ENCODE results near the gene EXOC6B. TPM values are rescaled to one million over a fixed set of nuclear protein-coding genes. Genes with fewer than 3 reads are reported as not detected.

Gene EXOC6B
- total RNA-seq, 1 experiment from 2014 or later, result 33.7 TPM

DNA sequence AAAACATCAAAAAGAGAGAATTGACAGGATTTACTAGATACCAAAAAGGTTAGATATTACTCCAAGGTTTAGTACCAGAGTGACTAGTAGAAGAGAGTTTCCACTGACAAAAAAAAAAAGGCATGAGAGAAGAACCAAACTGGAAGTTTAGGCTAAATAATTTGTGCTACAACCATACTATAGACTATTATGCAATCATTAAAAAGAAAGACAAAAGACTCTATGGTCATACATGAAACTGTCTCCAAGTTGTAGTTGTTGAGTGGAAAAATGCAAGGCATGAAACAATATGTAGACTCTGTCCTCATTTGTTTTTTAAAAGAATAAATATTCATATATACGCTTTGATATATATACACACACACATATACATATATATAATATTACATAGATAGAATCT, 1.7 kb upstream of the EXOC6B start:
- TF ChIP-seq ELF4 (CRISPR knock-in tag; IDR thresholded peaks at IDR 0.05; ENCODE audit: low read depth) (no peak), FOXK1 (CRISPR knock-in tag; IDR thresholded peaks at IDR 0.05) (no peak), TEAD1 (CRISPR knock-in tag; IDR thresholded peaks at IDR 0.05) (no peak), SMAD4 (CRISPR knock-in tag; IDR thresholded peaks at IDR 0.05) (no peak), OVOL2 (CRISPR knock-in tag; IDR thresholded peaks at IDR 0.05; ENCODE audit: borderline replicate concordance) (no peak)
- TF ChIP-seq, protein P1, sequence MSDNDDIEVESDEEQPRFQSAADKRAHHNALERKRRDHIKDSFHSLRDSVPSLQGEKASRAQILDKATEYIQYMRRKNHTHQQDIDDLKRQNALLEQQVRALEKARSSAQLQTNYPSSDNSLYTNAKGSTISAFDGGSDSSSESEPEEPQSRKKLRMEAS (CRISPR knock-in tag; IDR thresholded peaks at IDR 0.05), result no peak
- TF ChIP-seq, protein P2, sequence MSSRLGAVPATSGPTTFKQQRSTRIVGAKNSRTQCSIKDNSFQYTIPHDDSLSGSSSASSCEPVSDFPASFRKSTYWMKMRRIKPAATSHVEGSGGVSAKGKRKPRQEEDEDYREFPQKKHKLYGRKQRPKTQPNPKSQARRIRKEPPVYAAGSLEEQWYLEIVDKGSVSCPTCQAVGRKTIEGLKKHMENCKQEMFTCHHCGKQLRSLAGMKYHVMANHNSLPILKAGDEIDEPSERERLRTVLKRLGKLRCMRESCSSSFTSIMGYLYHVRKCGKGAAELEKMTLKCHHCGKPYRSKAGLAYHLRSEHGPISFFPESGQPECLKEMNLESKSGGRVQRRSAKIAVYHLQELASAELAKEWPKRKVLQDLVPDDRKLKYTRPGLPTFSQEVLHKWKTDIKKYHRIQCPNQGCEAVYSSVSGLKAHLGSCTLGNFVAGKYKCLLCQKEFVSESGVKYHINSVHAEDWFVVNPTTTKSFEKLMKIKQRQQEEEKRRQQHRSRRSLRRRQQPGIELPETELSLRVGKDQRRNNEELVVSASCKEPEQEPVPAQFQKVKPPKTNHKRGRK (CRISPR knock-in tag; IDR thresholded peaks at IDR 0.05; ENCODE audit: borderline replicate concordance), result no peak
- TF ChIP-seq, protein P3, sequence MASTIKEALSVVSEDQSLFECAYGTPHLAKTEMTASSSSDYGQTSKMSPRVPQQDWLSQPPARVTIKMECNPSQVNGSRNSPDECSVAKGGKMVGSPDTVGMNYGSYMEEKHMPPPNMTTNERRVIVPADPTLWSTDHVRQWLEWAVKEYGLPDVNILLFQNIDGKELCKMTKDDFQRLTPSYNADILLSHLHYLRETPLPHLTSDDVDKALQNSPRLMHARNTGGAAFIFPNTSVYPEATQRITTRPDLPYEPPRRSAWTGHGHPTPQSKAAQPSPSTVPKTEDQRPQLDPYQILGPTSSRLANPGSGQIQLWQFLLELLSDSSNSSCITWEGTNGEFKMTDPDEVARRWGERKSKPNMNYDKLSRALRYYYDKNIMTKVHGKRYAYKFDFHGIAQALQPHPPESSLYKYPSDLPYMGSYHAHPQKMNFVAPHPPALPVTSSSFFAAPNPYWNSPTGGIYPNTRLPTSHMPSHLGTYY (CRISPR knock-in tag; IDR thresholded peaks at IDR 0.05), result no peak
- TF ChIP-seq, protein P4, sequence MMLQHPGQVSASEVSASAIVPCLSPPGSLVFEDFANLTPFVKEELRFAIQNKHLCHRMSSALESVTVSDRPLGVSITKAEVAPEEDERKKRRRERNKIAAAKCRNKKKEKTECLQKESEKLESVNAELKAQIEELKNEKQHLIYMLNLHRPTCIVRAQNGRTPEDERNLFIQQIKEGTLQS (CRISPR knock-in tag; conservative IDR thresholded peaks at IDR 0.05), result no peak
- TF ChIP-seq, protein P5, sequence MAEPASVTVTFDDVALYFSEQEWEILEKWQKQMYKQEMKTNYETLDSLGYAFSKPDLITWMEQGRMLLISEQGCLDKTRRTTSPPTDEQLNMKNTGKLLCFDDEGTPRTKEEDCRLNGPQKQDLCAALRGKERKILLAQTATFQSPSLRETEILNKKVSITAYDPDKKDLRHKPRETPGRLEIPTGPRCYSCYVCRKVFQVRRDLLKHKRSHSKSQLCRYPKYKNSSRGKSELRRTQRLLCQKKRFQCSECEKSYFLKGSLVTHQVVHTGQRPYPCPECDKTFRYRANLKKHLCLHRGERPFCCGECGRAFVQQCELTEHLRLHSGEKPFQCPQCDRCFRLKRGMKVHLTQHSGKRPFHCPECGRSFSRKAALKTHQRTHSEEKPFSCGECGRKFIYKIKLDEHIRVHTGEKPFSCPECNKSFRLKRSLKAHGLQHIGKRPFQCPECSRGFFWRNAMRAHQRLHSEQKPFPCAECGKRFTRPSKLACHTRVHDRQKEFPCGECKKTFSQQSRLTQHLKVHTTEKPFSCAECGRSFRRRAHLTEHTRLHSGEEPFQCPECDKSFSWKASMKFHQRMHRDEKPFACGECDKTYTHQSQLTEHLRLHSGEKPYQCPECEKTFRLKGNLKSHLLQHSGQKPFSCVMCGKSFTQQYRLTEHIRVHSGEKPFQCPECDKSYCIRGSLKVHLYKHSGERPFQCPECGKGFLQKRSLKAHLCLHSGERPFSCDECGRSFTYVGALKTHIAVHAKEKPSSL (CRISPR knock-in tag; conservative IDR thresholded peaks at IDR 0.05), result no peak
- Mint-ChIP-seq H3K4me1 (peaks cover 17% of the 10 kb centered on the region), H3K27me3 (ENCODE audit: low read depth) (peaks cover 3% of the 10 kb centered on the region; the same call in 1 of the 2 replicates), H3K36me3 (no peaks in the 10 kb centered on the region), H3K4me3 (no peak overlapping the region), H3K9me3 (no peaks in the 10 kb centered on the region), H3K27ac (no peak overlapping the region)
- ATAC-seq (no peak), DNase-seq (ENCODE audit: low spot score) (no peak)
- ChIA-PET CTCF (no interaction called here), POLR2A (no interaction called here)

DNA sequence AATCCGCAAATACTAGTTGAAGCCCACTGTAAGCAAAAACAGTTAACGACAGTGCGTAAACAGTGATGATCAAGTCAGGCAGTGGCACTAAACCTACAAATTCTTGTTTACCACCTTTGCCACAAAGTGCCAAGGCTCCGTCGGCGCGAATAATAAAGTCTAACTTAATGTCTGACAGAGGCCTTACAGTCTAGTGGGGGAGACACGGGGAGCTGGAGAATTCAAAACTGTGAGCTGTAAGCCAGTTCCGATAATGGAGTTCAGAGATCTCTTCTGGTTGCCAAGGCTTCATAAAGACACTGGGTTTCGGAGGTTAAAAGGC, 284 bp upstream of the EXOC6B start:
- DNase-seq (ENCODE audit: low spot score), result no peak
- Mint-ChIP-seq H3K27me3 (ENCODE audit: low read depth) (peaks cover 3% of the 10 kb centered on the region; the same call in 1 of the 2 replicates), H3K36me3 (no peaks in the 10 kb centered on the region), H3K4me1 (peaks cover 28% of the 10 kb centered on the region), H3K27ac (peak overlapping the region; percentile 94), H3K4me3 (peak overlapping the region; percentile 99), H3K9me3 (no peaks in the 10 kb centered on the region)
- ChIA-PET CTCF (interaction anchor here (1.0 kb wide), 1 partner anchor 37 kb away, joined by 3 read pairs; no protein-coding TSS in a partner anchor), POLR2A (interaction anchor here (0.7 kb wide), 1 partner anchor 192 kb away, joined by 3 read pairs; no protein-coding TSS in a partner anchor)
- TF ChIP-seq KAT7 (CRISPR knock-in tag; IDR thresholded peaks at IDR 0.05; ENCODE audit: borderline replicate concordance) (no peak), TEAD1 (CRISPR knock-in tag; IDR thresholded peaks at IDR 0.05) (no peak), ZNF396 (CRISPR knock-in tag; IDR thresholded peaks at IDR 0.05; ENCODE audit: borderline replicate concordance) (no peak), GTF2I (CRISPR knock-in tag; conservative IDR thresholded peaks at IDR 0.05) (no peak), SMAD4 (CRISPR knock-in tag; IDR thresholded peaks at IDR 0.05) (no peak), ZNF138 (CRISPR knock-in tag; conservative IDR thresholded peaks at IDR 0.05) (no peak)
- TF ChIP-seq, protein P5 (CRISPR knock-in tag; conservative IDR thresholded peaks at IDR 0.05), result no peak
- TF ChIP-seq, protein P6, sequence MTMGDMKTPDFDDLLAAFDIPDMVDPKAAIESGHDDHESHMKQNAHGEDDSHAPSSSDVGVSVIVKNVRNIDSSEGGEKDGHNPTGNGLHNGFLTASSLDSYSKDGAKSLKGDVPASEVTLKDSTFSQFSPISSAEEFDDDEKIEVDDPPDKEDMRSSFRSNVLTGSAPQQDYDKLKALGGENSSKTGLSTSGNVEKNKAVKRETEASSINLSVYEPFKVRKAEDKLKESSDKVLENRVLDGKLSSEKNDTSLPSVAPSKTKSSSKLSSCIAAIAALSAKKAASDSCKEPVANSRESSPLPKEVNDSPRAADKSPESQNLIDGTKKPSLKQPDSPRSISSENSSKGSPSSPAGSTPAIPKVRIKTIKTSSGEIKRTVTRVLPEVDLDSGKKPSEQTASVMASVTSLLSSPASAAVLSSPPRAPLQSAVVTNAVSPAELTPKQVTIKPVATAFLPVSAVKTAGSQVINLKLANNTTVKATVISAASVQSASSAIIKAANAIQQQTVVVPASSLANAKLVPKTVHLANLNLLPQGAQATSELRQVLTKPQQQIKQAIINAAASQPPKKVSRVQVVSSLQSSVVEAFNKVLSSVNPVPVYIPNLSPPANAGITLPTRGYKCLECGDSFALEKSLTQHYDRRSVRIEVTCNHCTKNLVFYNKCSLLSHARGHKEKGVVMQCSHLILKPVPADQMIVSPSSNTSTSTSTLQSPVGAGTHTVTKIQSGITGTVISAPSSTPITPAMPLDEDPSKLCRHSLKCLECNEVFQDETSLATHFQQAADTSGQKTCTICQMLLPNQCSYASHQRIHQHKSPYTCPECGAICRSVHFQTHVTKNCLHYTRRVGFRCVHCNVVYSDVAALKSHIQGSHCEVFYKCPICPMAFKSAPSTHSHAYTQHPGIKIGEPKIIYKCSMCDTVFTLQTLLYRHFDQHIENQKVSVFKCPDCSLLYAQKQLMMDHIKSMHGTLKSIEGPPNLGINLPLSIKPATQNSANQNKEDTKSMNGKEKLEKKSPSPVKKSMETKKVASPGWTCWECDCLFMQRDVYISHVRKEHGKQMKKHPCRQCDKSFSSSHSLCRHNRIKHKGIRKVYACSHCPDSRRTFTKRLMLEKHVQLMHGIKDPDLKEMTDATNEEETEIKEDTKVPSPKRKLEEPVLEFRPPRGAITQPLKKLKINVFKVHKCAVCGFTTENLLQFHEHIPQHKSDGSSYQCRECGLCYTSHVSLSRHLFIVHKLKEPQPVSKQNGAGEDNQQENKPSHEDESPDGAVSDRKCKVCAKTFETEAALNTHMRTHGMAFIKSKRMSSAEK (CRISPR knock-in tag; IDR thresholded peaks at IDR 0.05; ENCODE audit: borderline replicate concordance), result no peak
- TF ChIP-seq, protein P2 (CRISPR knock-in tag; IDR thresholded peaks at IDR 0.05; ENCODE audit: borderline replicate concordance), result no peak
- TF ChIP-seq, protein P7, sequence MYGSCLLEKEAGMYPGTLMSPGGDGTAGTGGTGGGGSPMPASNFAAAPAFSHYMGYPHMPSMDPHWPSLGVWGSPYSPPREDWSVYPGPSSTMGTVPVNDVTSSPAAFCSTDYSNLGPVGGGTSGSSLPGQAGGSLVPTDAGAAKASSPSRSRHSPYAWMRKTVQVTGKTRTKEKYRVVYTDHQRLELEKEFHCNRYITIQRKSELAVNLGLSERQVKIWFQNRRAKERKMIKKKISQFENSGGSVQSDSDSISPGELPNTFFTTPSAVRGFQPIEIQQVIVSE (CRISPR knock-in tag; IDR thresholded peaks at IDR 0.05; ENCODE audit: borderline replicate concordance), result no peak
- TF ChIP-seq, protein P4 (CRISPR knock-in tag; conservative IDR thresholded peaks at IDR 0.05), result no peak
- no peak for ATAC-seq
